ENCODE results near the gene FSCN2. TPM values are rescaled to one million over a fixed set of nuclear protein-coding genes. Genes with fewer than 3 reads are reported as not detected.

FSCN2 gene
- total and polyA plus RNA-seq, 2 of the 4 experiments (the other 2 are of a cell fraction) = 0.18 to 0.84 TPM

DNA sequence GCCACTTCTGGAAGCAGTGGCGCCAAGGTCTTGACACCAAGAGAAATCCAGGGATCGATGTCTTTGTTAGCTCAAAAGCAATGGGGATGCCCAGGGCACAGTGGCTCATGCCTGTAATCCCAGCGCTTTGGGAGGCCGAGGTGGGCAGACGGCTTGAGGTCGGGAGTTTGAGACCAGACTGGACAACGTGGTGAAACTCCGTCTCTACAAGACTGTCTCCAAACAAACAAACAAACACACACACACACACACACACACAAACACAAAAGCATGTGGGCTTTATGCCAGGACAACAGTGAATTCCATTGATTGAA, 46.4 kb downstream of the FSCN2 start:
- H4K91ac ChIP-seq (ENCODE audit: insufficient read depth, low read depth, low read length) = no peak overlapping the region; the same call in 1 of the 2 replicates
- H3K9me3 ChIP-seq (ENCODE audit: control insufficient read depth, insufficient read depth, low read length) = no peaks in the 10 kb centered on the region
- no peak overlapping the region for H3K56ac ChIP-seq (ENCODE audit: extremely low read depth, insufficient read depth, low read length)
- ATAC-seq (ENCODE audit: low read depth) (no peak), DNase-seq (no peak)
- 0 out of 2 replicates have a peak overlapping the region, but pooled peaks have one; percentile 24 for H3K4ac ChIP-seq (ENCODE audit: low read depth, low read length)
- in situ Hi-C loops (cut with MboI; ENCODE audit: low sequenced_read_pairs) = no loop called here
- CTCF ChIA-PET = interaction anchor here (1.5 kb wide), 1 partner anchor 9 kb away, joined by 3 read pairs; no protein-coding TSS in a partner anchor
- peak overlapping the region in 1 of 2 experiments; percentile 10; a peak in 1 of 4 replicates for H4K8ac ChIP-seq (ENCODE audit: low read depth in 2 of 2, low read length in 2 of 2)
- H3K9ac ChIP-seq (ENCODE audit: low read depth, low read length) = no peak overlapping the region
- WGBS, 2 experiments (ENCODE audit: extremely low coverage in 2 of 2, insufficient read length in 1 of 2) = 68% methylated on average over 2 of the region's 8 CpGs; no CpG with 5 or more reads in 1 of the 2 experiments
- H3K79me1 ChIP-seq (ENCODE audit: low read depth in 1 of 2, low read length in 2 of 2) = peaks cover 40 to 93% of the 10 kb centered on the region in 2 experiments
- peaks cover 29% of the 10 kb centered on the region for H4K20me1 ChIP-seq (ENCODE audit: insufficient read depth, low read length)
- no peak overlapping the region for H3K23ac ChIP-seq (ENCODE audit: low read depth, low read length)
- no peak overlapping the region for H3K14ac ChIP-seq (replicated peaks; ENCODE audit: low read depth, low read length)
- TF ChIP-seq POLR2A (IDR thresholded peaks at IDR 0.05; ENCODE audit: low read depth, low read length) = no peak
- TF ChIP-seq, protein P1, sequence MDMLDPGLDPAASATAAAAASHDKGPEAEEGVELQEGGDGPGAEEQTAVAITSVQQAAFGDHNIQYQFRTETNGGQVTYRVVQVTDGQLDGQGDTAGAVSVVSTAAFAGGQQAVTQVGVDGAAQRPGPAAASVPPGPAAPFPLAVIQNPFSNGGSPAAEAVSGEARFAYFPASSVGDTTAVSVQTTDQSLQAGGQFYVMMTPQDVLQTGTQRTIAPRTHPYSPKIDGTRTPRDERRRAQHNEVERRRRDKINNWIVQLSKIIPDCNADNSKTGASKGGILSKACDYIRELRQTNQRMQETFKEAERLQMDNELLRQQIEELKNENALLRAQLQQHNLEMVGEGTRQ (IDR thresholded peaks at IDR 0.05; ENCODE audit: low read depth, low read length) = no peak
- no peak for TF ChIP-seq RAD21 (IDR thresholded peaks at IDR 0.05; ENCODE audit: low read length)
- TF ChIP-seq RFX5 (IDR thresholded peaks at IDR 0.05; ENCODE audit: low read depth, low read length) = no peak
- TF ChIP-seq CHD1 (IDR thresholded peaks at IDR 0.05; ENCODE audit: low read depth, low read length) = no peak
- no peak for TF ChIP-seq CEBPB (IDR thresholded peaks at IDR 0.05; ENCODE audit: low read depth, low read length)
- H2AK5ac ChIP-seq (ENCODE audit: low read depth, low read length) = peak overlapping the region; percentile 65
- intact Hi-C loops (cut with micrococcal nuclease) = no loop called here
- POLR2A ChIA-PET (ENCODE audit: unreplicated experiment) = no interaction called here
- peak overlapping the region; percentile 52; the same call in 1 of the 3 replicates for H2BK15ac ChIP-seq (ENCODE audit: low read depth, low read length)
- no peak overlapping the region for H3K4me2 ChIP-seq (ENCODE audit: low read depth, low read length)
- H2BK20ac ChIP-seq (ENCODE audit: low read depth, low read length) = peak overlapping the region; percentile 70; the same call in 1 of the 2 replicates
- no peak overlapping the region for H3K27ac ChIP-seq (ENCODE audit: insufficient read depth, low read length)
- H3K36me3 ChIP-seq (ENCODE audit: control insufficient read depth, insufficient read depth, low read length) = peaks cover 41% of the 10 kb centered on the region
- no peak overlapping the region for H3K18ac ChIP-seq (ENCODE audit: low read depth, low read length)
- peak overlapping the region; percentile 5 for H2AK9ac ChIP-seq (replicated peaks; ENCODE audit: low read depth, low read length, poor library complexity)
- H3K27me3 ChIP-seq (ENCODE audit: control insufficient read depth, insufficient read depth, low read length) = no peaks in the 10 kb centered on the region
- dilution Hi-C loops (cut with HindIII; ENCODE audit: low sequenced_read_pairs, unreplicated experiment) = no loop called here
- BruUV-seq (replicated peaks) = no TSS peak
- peaks cover 28% of the 10 kb centered on the region for H3K4me1 ChIP-seq (ENCODE audit: control insufficient read depth, insufficient read depth, low read length)
- no peak overlapping the region for H4K5ac ChIP-seq (ENCODE audit: low read depth, low read length)
- no peak overlapping the region for H3K4me3 ChIP-seq (ENCODE audit: insufficient read depth, low read depth, low read length)
- no peak overlapping the region for H2BK5ac ChIP-seq (ENCODE audit: low read depth, low read length, poor library complexity, severe bottlenecking)
- H3K9me1 ChIP-seq (ENCODE audit: insufficient read depth, low read length) = peaks cover 46% of the 10 kb centered on the region
- H2AFZ ChIP-seq (replicated peaks; ENCODE audit: low read length, poor library complexity) = no peak overlapping the region
- peak overlapping the region; percentile 35; the same call in 1 of the 2 replicates for H2BK120ac ChIP-seq (ENCODE audit: low read depth, low read length)

All from IMR-90 (cell line).